Sigmoid colon (tissue), 7 donors: ENCODE measurements around the gene LYL1. TPM values are rescaled to one million over a fixed set of nuclear protein-coding genes. Genes with fewer than 3 reads are reported as not detected.

Experiments used
- DNase-seq: peaks from one replicate; pipeline ENCODE4 v3.0.0-alpha.2; 2019
- H3K27ac ChIP-seq, 4 donors: fragments of 200-600 bp; sonication (generic); one replicate each; pipeline ENCODE4 v1.5.1; 2016 to 2019; ENCODE audit warnings: mild to moderate bottlenecking in 1 of 4
- H3K27me3 ChIP-seq, 3 donors: fragments of 200-600 bp; sonication (generic); one replicate each; pipeline ENCODE4 v1.5.1; 2019; ENCODE audit warnings: mild to moderate bottlenecking in 1 of 3
- H3K36me3 ChIP-seq, 4 donors: fragments of 200-600 bp; sonication (generic); one replicate each; pipeline ENCODE4 v1.5.1; 2016 to 2019
- H3K4me1 ChIP-seq, 4 donors: fragments of 200-600 bp; sonication (generic); one replicate each; pipeline ENCODE4 v1.5.1; 2017 to 2019
- H3K4me3 ChIP-seq, 4 donors: fragments of 200-600 bp; sonication (generic); one replicate each; pipeline ENCODE4 v1.5.1; 2017 to 2019; ENCODE audit warnings: mild to moderate bottlenecking in 2 of 4, moderate library complexity in 1 of 4
- H3K9me3 ChIP-seq, 4 donors: fragments of 200-600 bp in 3 of 4; sonication (generic) in 3 of 4; one replicate each; pipeline versions ENCODE4 v1.5.1 to v1.6.1; 2013 to 2019
- EP300 ChIP-seq, 4 donors: sonication (generic); formaldehyde crosslinking; IDR thresholded peaks; one replicate each; pipeline ENCODE4 v1.6.1; 2017; ENCODE audit warnings: antibody characterized with exemption in 4 of 4
- POLR2A ChIP-seq, 2 donors: fragments of 450-650 bp; IDR thresholded peaks; one replicate each; pipeline ENCODE4 v1.6.1; 2016; ENCODE audit warnings: antibody characterized with exemption in 2 of 2, mild to moderate bottlenecking in 2 of 2, moderate library complexity in 2 of 2
- POLR2AphosphoS5 ChIP-seq, 4 donors: sonication (generic); formaldehyde crosslinking; IDR thresholded peaks; one replicate each; pipeline ENCODE4 v1.6.1; 2017; ENCODE audit warnings: antibody characterized with exemption in 4 of 4
- WGBS, 2 donors: extraction: QIAGEN DNeasy Blood & Tissue Kit; methylation state at CpG; one replicate each; pipeline ENCODE4 v1.1.7; 2013; 5-methylcytosine and 5-hydroxymethylcytosine counted together
- intact Hi-C: fragments of 100-400 bp; cut with DNase I; formaldehyde crosslinking; loops from one replicate; pipeline ENCODE4 v1.15.1; 2023
- polyA plus RNA-seq, 3 donors: library from polyadenylated mRNA; stranded (reverse); fragments of 200-250 nt; gene quantifications; one replicate each; pipeline ENCODE4 v1.2.3, GENCODE V29; 2013
- total RNA-seq, 4 donors: library from RNA; depleted of rRNA; stranded (reverse); fragments of >200 nt; gene quantifications; one replicate each; pipeline ENCODE4 v1.1.0, GENCODE V29; 2016
- TF ChIP-seq, protein P1 (sequence below), 4 experiments: fragments of 450-650 bp in 3 of 4; fragments of 200-600 bp in 1 of 4; IDR thresholded peaks; one replicate each; pipeline ENCODE4 v1.5.1; 2016 to 2019; ENCODE audit warnings: antibody characterized with exemption in 4 of 4, mild to moderate bottlenecking in 3 of 4, moderate library complexity in 2 of 4
- donor health status: healthy with polysubstance abuse.
- donor health status: Bipolar disorder and iron deficiency.
- donor health status: healthy.

The LYL1 gene
- total and polyA plus RNA-seq, 7 donors: 3.0 to 18.4 (median 13.8) TPM

DNA sequence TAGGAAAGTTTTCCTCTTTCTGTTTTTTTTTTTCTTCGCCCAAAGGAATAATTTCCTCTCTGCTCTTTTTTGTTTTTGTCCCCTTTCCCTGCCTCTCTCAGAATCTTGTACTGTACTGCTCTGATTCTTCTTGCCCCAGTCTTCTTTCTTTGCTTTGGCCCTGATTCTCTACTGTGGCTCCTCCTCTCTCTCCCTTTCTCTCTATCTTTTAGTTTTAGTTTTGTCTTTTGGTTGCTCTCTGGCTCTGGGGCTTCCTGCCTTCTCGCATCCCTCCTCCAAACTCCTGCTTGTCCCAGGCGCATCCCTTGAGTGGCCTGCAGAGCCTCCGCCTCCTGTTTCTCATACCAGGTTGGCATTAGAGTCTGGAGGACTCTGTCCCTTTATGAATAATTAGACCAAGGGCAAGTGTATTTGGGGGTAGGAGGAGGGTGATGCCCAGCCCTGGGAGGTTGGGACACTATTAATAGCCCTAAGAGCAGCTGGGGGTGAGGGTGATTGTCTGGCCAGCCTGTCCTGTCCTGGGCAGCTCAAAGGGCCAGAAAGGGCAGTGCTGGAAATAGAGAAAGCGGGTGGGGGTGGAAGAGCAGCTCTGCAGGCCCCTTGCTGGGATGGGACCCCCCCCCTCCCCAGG, 39.1 kb downstream of the LYL1 start:
- no peak overlapping the region for H3K4me3 ChIP-seq
- peak overlapping the region; percentile 72 to 99 (median 96) for H3K27ac ChIP-seq
- no peaks in the 10 kb centered on the region for H3K36me3 ChIP-seq
- no peaks in the 10 kb centered on the region for H3K9me3 ChIP-seq
- TF ChIP-seq POLR2A (IDR thresholded peaks at IDR 0.05) (no peak), EP300 (IDR thresholded peaks at IDR 0.05) (no peak)
- intact Hi-C loops: no loop called here
- 75 to 91% methylated on average over 5 of the region's 5 CpGs for WGBS, 2 donors
- peaks cover 0 to 100% (median 100%) of the 10 kb centered on the region in 4 donors for H3K4me1 ChIP-seq
- DNase-seq: no peak
- H3K27me3 ChIP-seq: no peaks in the 10 kb centered on the region

DNA sequence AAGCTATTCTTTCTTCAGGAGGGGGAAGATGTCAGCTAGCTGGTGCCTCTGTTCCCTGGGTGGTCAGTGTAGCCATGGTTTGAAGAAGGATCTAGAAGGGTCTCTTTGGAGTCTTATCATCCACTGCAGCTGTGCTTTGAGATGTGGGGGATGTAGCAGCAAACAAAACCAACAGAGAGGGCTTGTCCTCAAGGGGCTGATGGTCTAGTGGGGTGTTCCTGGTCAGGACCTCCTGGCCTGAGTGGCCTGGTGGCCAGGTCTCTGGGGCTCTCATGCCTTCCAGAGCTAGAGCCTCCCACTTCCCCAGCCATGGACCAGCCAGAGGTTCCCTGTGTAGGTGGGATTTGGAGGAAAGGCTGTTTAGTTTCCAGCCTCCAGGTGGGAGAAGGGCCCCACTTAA, 40.3 kb downstream of the LYL1 start:
- intact Hi-C loops: no loop called here
- Histone ChIP-seq H3K27ac (peak overlapping the region; percentile 72 to 99 (median 96)), H3K4me3 (no peak overlapping the region)

DNA sequence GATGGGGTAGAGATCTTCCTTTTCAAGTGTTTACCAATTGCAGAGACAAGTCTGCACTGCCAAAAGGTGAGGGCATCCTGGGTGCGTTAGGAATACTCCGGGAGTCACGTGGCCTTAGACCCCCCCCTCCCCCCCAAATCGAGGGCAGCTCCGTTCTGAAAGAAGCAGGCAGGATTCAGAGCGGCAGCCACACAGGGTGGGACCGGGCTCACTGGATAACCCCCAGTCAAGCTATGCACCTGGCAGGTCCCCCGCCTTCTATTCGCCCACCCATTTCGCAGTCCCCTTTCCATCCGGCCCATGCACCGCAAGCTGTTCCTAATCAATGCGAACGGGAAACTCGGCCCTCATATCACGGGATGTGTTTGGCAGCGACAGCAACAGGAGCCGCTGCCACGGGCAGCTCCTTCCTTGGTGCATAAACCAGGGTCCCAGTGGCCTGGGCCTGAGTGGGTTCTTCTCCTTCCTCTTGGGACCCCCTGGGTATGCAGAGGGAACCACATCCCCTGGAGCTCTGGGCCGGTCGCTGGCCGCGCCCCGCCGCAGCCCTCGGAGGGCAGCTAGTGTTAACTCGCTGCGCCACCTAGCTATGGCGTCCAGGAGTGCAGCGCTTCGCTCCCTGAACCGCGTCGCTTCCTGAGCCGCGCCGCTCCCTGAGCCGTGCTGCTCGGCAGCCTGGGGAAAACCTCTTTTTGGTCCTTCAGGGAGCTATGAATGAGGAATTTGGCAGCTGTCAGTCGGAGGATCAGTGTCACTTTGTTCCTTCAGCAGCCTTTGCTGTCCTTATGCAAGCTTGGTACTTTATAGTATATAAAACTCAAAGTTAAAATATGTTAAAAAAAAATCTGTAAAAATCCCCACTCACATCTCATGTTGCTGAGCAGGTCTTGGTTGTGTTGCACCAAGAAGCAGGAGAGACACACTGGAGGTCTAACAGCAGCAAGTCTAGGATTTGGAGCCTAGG, 41.4 kb downstream of the LYL1 start:
- intact Hi-C loops: loop anchor here (1.0 to 2.0 kb wide), 4 partner anchors 28 to 78 kb away; no protein-coding TSS in a partner anchor
- TF ChIP-seq POLR2AphosphoS5 (IDR thresholded peaks at IDR 0.05): peak in 3 of 4 donors; percentile 50 to 59 (median 53)
- no peak for TF ChIP-seq POLR2A (IDR thresholded peaks at IDR 0.05)
- TF ChIP-seq, protein P1, sequence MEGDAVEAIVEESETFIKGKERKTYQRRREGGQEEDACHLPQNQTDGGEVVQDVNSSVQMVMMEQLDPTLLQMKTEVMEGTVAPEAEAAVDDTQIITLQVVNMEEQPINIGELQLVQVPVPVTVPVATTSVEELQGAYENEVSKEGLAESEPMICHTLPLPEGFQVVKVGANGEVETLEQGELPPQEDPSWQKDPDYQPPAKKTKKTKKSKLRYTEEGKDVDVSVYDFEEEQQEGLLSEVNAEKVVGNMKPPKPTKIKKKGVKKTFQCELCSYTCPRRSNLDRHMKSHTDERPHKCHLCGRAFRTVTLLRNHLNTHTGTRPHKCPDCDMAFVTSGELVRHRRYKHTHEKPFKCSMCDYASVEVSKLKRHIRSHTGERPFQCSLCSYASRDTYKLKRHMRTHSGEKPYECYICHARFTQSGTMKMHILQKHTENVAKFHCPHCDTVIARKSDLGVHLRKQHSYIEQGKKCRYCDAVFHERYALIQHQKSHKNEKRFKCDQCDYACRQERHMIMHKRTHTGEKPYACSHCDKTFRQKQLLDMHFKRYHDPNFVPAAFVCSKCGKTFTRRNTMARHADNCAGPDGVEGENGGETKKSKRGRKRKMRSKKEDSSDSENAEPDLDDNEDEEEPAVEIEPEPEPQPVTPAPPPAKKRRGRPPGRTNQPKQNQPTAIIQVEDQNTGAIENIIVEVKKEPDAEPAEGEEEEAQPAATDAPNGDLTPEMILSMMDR (IDR thresholded peaks at IDR 0.05): peak; percentile 93 to 97 (median 94)
- no peaks in the 10 kb centered on the region for H3K36me3 ChIP-seq
- 0 to 1% methylated on average over 40 of the region's 40 CpGs for WGBS, 2 donors
- H3K4me1 ChIP-seq: peaks cover 0 to 100% (median 100%) of the 10 kb centered on the region in 4 donors
- peak overlapping the region; percentile 2 to 44 (median 38) for H3K4me3 ChIP-seq
- H3K27me3 ChIP-seq: no peaks in the 10 kb centered on the region
- no peaks in the 10 kb centered on the region for H3K9me3 ChIP-seq
- peak overlapping the region; percentile 95 to 99 (median 97) for H3K27ac ChIP-seq
- DNase-seq: peak; percentile 92

More for the DNA sequence above, 40.3 kb downstream of the LYL1 start:
- no peak for TF ChIP-seq POLR2A (IDR thresholded peaks at IDR 0.05)
- TF ChIP-seq, protein P1 (IDR thresholded peaks at IDR 0.05): no peak
- no peak for TF ChIP-seq POLR2AphosphoS5 (IDR thresholded peaks at IDR 0.05)
- TF ChIP-seq EP300 (IDR thresholded peaks at IDR 0.05): no peak
- peaks cover 0 to 100% (median 100%) of the 10 kb centered on the region in 4 donors for H3K4me1 ChIP-seq
- DNase-seq: no peak
- no peaks in the 10 kb centered on the region for H3K36me3 ChIP-seq
- no peaks in the 10 kb centered on the region for H3K27me3 ChIP-seq
- H3K9me3 ChIP-seq: no peaks in the 10 kb centered on the region

DNA sequence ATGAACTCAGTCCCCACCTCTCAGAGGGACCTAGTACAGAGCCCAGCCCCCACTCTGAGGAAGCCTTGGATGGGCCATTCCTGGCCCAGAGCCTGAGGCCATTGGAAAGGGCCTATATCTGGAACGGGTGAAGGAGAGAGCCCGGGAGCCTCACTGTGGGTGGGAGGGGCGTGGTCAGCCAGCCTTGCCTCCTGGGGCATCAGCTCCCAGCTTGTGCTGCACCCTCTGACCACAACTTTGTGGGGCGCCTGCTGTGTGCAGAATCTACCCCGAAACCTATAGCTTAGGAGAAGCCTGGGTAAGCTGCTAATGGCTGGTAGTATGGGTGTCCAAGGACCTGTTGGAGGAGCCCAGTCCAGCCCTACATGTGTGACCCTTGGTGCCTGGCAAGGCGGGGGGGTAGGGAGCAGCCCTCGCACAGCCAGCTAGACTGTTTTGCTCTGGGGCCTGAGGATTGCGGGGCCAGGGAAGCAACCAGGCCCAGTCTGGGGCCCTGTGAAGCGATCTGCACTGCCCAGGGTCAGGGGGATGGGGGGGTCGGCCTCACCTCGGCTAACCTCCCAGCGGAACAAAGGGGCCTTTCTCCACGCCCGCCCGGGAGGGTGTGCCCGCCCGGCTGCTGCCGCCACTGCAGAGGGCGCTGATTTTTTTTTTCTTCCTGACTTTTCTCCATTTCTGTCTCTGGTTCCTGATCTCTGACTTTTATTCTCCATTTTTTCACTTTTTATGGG, 42.3 kb downstream of the LYL1 start:
- intact Hi-C loops: loop anchor here (2.0 kb wide), 2 partner anchors 28 to 68 kb away; no protein-coding TSS in a partner anchor
- TF ChIP-seq POLR2AphosphoS5 (IDR thresholded peaks at IDR 0.05) (peak in 1 of 4 donors; percentile 3), POLR2A (IDR thresholded peaks at IDR 0.05) (no peak)
- Histone ChIP-seq H3K4me3 (peak overlapping the region in 3 of 4 donors; percentile 35 to 44 (median 42)), H3K36me3 (no peaks in the 10 kb centered on the region), H3K4me1 (peaks cover 0 to 100% (median 100%) of the 10 kb centered on the region in 4 donors), H3K27ac (peak overlapping the region; percentile 95 to 99 (median 97)), H3K27me3 (no peaks in the 10 kb centered on the region), H3K9me3 (no peaks in the 10 kb centered on the region)
- WGBS, 2 donors: 15 to 33% methylated on average over 19 of the region's 19 CpGs
- DNase-seq: no peak

DNA sequence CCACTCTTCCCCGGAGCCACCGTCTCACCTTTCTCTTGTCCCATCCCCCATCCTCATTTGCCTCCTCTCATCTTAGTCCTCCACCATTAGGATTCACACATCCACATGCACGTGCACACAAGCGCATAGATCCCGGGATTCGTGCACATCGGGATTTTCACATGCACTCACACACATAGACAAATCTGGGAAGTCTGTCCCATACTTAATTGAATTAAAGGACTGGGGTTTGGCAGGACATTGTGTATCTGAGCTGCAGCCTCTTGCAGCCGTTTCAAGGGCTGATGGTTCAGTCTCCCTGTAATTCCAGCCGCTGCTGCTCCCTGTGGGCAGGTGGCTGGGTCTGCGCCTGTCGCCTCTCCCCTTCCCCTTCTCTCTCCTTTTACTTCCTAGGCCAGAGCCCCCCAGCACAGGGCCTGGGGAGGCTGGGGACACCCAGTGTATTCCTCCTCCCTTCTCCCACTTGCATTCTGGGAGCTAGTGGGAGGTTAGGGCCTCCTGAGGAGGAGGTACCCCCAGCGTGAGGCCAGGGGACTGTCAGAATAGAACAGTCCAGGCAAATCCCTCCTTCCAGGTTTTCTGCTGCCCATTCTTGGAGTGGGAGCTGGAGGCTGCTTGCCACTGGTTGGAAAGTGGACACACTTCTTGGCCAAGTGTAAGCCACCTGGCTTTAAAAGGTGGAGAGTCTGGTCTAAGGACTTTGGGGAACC, 43.6 kb downstream of the LYL1 start:
- Histone ChIP-seq H3K36me3 (no peaks in the 10 kb centered on the region), H3K27ac (peak overlapping the region; percentile 95 to 99 (median 97)), H3K27me3 (no peaks in the 10 kb centered on the region), H3K9me3 (no peaks in the 10 kb centered on the region), H3K4me1 (peaks cover 0 to 100% (median 100%) of the 10 kb centered on the region in 4 donors), H3K4me3 (no peak overlapping the region)
- intact Hi-C loops: no loop called here
- TF ChIP-seq POLR2A (IDR thresholded peaks at IDR 0.05) (no peak), EP300 (IDR thresholded peaks at IDR 0.05) (no peak), POLR2AphosphoS5 (IDR thresholded peaks at IDR 0.05) (peak in 2 of 4 donors; percentile 20 to 33)
- TF ChIP-seq, protein P1 (IDR thresholded peaks at IDR 0.05): peak in 2 of 4 experiments; percentile 9 to 20
- WGBS, 2 donors: 81 to 84% methylated on average over 12 of the region's 12 CpGs
- no peak for DNase-seq
